ENCODE measurements around the gene PAX9. TPM values are rescaled to one million over a fixed set of nuclear protein-coding genes. Genes with fewer than 3 reads are reported as not detected.

Gene PAX9
- total RNA-seq, 1 experiment from 2014 or later: 14.9 TPM

DNA sequence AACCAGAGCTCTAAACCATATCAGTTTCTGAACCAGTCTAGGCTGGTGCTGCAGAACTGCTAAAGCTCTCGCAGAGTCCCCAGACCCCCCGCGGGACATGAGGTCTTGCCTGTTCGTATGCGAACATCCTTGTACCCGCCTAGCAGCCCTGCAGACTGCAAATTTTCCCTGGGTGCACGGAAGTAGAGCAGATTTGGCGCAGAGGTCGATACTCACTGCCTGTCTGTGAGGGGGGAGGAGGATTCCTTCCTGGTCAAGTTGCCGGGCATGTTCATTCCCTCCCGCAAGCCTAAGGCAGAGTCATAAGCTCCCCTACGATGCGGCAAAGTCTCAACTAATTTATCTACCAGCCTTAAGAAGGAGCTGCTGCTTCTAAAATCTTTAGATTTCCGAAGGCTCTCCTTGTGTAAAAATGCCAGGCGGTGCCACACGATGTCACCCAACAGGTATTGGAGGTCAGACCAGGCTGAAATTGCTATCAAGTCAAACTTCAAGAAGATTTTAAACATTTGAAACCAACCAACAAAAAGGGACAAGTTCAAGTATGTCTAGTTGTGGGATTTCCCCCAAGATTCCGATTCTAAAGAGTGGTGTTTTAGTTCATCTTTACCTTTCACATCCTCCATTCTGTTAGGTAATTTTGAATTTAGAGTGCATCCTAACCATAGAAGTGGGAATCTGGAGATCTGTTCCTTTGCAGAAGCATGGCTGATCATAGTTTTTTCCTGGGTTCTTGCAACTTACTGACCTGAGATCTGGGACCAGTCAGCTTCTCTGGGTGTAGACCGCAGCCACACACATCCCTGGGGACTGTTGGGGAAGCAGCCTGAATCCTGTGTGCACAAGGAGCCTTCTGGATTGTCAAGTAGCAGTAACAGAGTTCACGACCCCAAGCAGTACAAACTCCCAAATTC is 1.6 kb upstream of the PAX9 start:
- no peaks in the 10 kb centered on the region for H3K27me3 ChIP-seq (ENCODE audit: low read length)
- DNase-seq: no peak
- 0 out of 2 replicates have a peak, but pooled peaks cover 3% of the 10 kb centered on the region for H3K36me3 ChIP-seq (ENCODE audit: low read depth, low read length)
- no peaks in the 10 kb centered on the region for H3F3A ChIP-seq (ENCODE audit: low read length, unreplicated experiment)
- CTCF ChIA-PET: interaction anchor here (0.6 kb wide), 1 partner anchor 255 kb away, joined by 5 read pairs; no protein-coding TSS in a partner anchor
- no peak for ATAC-seq
- intact Hi-C loops (cut with micrococcal nuclease): loop anchor here (2.0 to 5.0 kb wide), 2 partner anchors 343 to 927 kb away; no protein-coding TSS in a partner anchor
- no peak overlapping the region for H3K27ac ChIP-seq (ENCODE audit: low read length)
- H3K4me1 ChIP-seq (ENCODE audit: insufficient read depth, low read length): peaks cover 13% of the 10 kb centered on the region
- H4K20me1 ChIP-seq (ENCODE audit: low read length): no peaks in the 10 kb centered on the region
- POLR2A ChIA-PET (ENCODE audit: unreplicated experiment): no interaction called here
- H3K79me2 ChIP-seq (ENCODE audit: low read length): peaks cover 31% of the 10 kb centered on the region
- BruUV-seq (replicated peaks): no TSS peak
- no peak overlapping the region for H3K4me3 ChIP-seq (ENCODE audit: low read length)
- H3K9me2 ChIP-seq (replicated peaks; ENCODE audit: low read length): no peaks in the 10 kb centered on the region
- H3K4me2 ChIP-seq (ENCODE audit: low read length): no peak overlapping the region
- no peaks in the 10 kb centered on the region for H3K9me3 ChIP-seq (ENCODE audit: low read length)
- no peak for TF ChIP-seq CTCF (conservative IDR thresholded peaks at IDR 0.05; ENCODE audit: low read depth, low read length)
- H2AFZ ChIP-seq (ENCODE audit: low read length): no peak overlapping the region
- no peak overlapping the region for H3K9ac ChIP-seq (ENCODE audit: low read length)

GRCh38 chr14:36660736-36661505 is 739 bp upstream of the PAX9 start:
- intact Hi-C loops (cut with micrococcal nuclease): loop anchor here (2.0 to 5.0 kb wide), 2 partner anchors 344 to 926 kb away; no protein-coding TSS in a partner anchor
- Histone ChIP-seq H3K9me3 (ENCODE audit: low read length) (no peaks in the 10 kb centered on the region), H3K9ac (ENCODE audit: low read length) (peak overlapping the region; percentile 92; the same call in 1 of the 2 replicates), H3K36me3 (ENCODE audit: low read depth, low read length) (0 out of 2 replicates have a peak, but pooled peaks cover 3% of the 10 kb centered on the region), H3K27me3 (ENCODE audit: low read length) (no peaks in the 10 kb centered on the region), H2AFZ (ENCODE audit: low read length) (peak overlapping the region; percentile 71), H3K4me3 (ENCODE audit: low read length) (peak overlapping the region; percentile 89), H3K4me2 (ENCODE audit: low read length) (peak overlapping the region; percentile 96), H3K9me2 (replicated peaks; ENCODE audit: low read length) (no peaks in the 10 kb centered on the region), H4K20me1 (ENCODE audit: low read length) (no peaks in the 10 kb centered on the region), H3K27ac (ENCODE audit: low read length) (no peak overlapping the region), H3K4me1 (ENCODE audit: insufficient read depth, low read length) (peaks cover 16% of the 10 kb centered on the region), H3K79me2 (ENCODE audit: low read length) (peaks cover 39% of the 10 kb centered on the region), H3F3A (ENCODE audit: low read length, unreplicated experiment) (no peaks in the 10 kb centered on the region)
- ATAC-seq (no peak), DNase-seq (no peak)
- CTCF ChIA-PET: interaction anchor here (0.6 to 1.2 kb wide), 4 partner anchors 12 to 456 kb away, joined by 3 to 4 read pairs (median 4); no protein-coding TSS in a partner anchor
- POLR2A ChIA-PET (ENCODE audit: unreplicated experiment): interaction anchor here (0.9 kb wide), 1 partner anchor 456 kb away, joined by 3 read pairs; no protein-coding TSS in a partner anchor
- no peak for TF ChIP-seq EZH2 (IDR thresholded peaks at IDR 0.05; ENCODE audit: low read length, unreplicated experiment)
- TF ChIP-seq EZH2phosphoT487 (IDR thresholded peaks at IDR 0.05; ENCODE audit: borderline replicate concordance, low read length): no peak
- TF ChIP-seq CTCF (conservative IDR thresholded peaks at IDR 0.05; ENCODE audit: low read depth, low read length): no peak
- no TSS peak for BruUV-seq (replicated peaks)
